Pancreas (tissue), 10 donors: ENCODE results near the gene LRFN4. TPM values are rescaled to one million over a fixed set of nuclear protein-coding genes. Genes with fewer than 3 reads are reported as not detected.

Experiments used
- ATAC-seq, 4 donors: fragments of 200-7000 bp; cut with Tn5 transposase; one replicate each; pipeline versions ENCODE4 v1.8.0 to v1.9.1; 2020; ENCODE audit warnings: mild to moderate bottlenecking in 4 of 4, moderate library complexity in 4 of 4
- DNase-seq, 6 donors: peaks; one replicate each; pipeline ENCODE4 v3.0.0-alpha.2; 2020
- FAIRE-seq: peaks from 2 replicates; lab custom pipeline; 2012; peaks lifted over from hg19 to GRCh38; lab: Jason Lieb, UNC
- H3K27ac ChIP-seq, 4 donors: fragments of 200-600 bp; sonication (generic); 1 replicate in 3 of 4; 2 replicates in 1 of 4; pipeline versions ENCODE4 v1.5.0 to v1.8.0; 2020
- H3K27me3 ChIP-seq, 4 donors: fragments of 200-600 bp; one replicate each; pipeline ENCODE4 v1.8.0; 2021
- H3K36me3 ChIP-seq, 3 donors: fragments of 200-600 bp; sonication (generic) in 1 of 3; one replicate each; pipeline versions ENCODE4 v1.5.0 to v1.8.0; 2020 to 2021
- H3K4me1 ChIP-seq, 3 donors: fragments of 200-600 bp; one replicate each; pipeline ENCODE4 v1.8.0; 2021
- H3K4me3 ChIP-seq, 4 donors: fragments of 200-600 bp; sonication (generic) in 2 of 4; one replicate each; pipeline versions ENCODE4 v1.5.0 to v1.8.0; 2020 to 2021
- H3K9me3 ChIP-seq, 4 donors: fragments of 200-600 bp; one replicate each; pipeline ENCODE4 v1.8.0; 2021
- WGBS, 2 donors: extraction: QIAGEN DNeasy Blood & Tissue Kit; methylation state at CpG; one replicate each; pipeline ENCODE4 v1.1.7; 2013; 5-methylcytosine and 5-hydroxymethylcytosine counted together
- intact Hi-C, 3 donors: fragments of 100-400 bp; cut with DNase I; formaldehyde crosslinking; loops; one replicate each; pipeline versions ENCODE4 v1.11.1 to v1.14.2; 2022
- polyA plus RNA-seq, 2 donors: library from polyadenylated mRNA; stranded (reverse); fragments of 200-250 nt; gene quantifications; one replicate each; pipeline ENCODE4 v1.2.3, GENCODE V29; 2013
- total RNA-seq, 6 donors: library from RNA; stranded (reverse); fragmentation: NEBNext Ultra II Directional in 4 of 6; extraction: Animal tissue kit (Norgen Biotek cat#: 25700) in 4 of 6; gene quantifications; one replicate each; pipeline versions ENCODE4 v1.2.1 to v1.2.4, GENCODE V29; 2021 to 2023
- TF ChIP-seq, protein P1 (sequence below), 4 donors: fragments of 200-600 bp; sonication (generic) in 3 of 4; IDR thresholded peaks; one replicate each; pipeline versions ENCODE4 v1.5.0 to v1.8.0; 2021; ENCODE audit warnings: antibody characterized with exemption in 4 of 4
- donor health status: healthy with polysubstance abuse.
- donor health status: DM: no; HTN: no; CAD: no; lungs with moderate emphysema.
- donor health status: DM: no; HTN: no; CAD: no.
- donor health status: control.
- donor health status: control.
- donor health status: Bipolar disorder and iron deficiency.
- donor health status: DM: yes; HTN: yes; CAD: no.
- donor health status: DM: no; HTN: no; CAD: no.
- donor health status: DM: no; HTN: no; CAD: no.
- donor health status: DM: yes; HTN: yes; CAD: no.

LRFN4 gene
- total and polyA plus RNA-seq, 8 donors: 0.51 to 7.8 (median 2.8) TPM

DNA sequence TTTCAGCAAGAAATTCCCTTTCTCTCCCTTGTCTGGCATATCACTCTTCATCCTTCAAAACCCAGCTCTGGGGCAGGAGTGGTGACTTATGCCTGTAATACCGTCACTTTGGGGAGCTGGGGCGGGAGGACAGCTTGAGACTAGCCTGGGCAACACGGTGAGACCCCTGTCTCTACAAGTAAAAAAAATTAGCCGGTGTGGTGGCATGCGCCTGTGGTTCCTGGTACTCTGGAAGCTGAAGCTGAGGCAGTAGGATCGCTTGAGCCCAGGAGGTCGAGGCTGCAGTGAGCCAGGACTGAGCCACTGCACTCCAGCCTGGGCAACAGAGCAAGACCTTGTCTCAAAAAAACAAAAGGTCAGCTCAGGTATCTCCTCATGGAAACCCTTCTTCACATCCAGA lies 15.0 kb upstream of the LRFN4 start:
- FAIRE-seq (no peak), DNase-seq (no peak), ATAC-seq (no peak)
- WGBS, 2 donors: 78 to 86% methylated on average over 7 of the region's 7 CpGs
- TF ChIP-seq, protein P1, sequence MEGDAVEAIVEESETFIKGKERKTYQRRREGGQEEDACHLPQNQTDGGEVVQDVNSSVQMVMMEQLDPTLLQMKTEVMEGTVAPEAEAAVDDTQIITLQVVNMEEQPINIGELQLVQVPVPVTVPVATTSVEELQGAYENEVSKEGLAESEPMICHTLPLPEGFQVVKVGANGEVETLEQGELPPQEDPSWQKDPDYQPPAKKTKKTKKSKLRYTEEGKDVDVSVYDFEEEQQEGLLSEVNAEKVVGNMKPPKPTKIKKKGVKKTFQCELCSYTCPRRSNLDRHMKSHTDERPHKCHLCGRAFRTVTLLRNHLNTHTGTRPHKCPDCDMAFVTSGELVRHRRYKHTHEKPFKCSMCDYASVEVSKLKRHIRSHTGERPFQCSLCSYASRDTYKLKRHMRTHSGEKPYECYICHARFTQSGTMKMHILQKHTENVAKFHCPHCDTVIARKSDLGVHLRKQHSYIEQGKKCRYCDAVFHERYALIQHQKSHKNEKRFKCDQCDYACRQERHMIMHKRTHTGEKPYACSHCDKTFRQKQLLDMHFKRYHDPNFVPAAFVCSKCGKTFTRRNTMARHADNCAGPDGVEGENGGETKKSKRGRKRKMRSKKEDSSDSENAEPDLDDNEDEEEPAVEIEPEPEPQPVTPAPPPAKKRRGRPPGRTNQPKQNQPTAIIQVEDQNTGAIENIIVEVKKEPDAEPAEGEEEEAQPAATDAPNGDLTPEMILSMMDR (IDR thresholded peaks at IDR 0.05): no peak
- peak overlapping the region in 2 of 4 donors; percentile 80 to 99 for H3K4me3 ChIP-seq
- H3K36me3 ChIP-seq: peaks cover 0 to 17% (median 0%) of the 10 kb centered on the region in 3 donors
- intact Hi-C loops: loop anchor here in 1 of 3 donors (5.0 kb wide), 1 partner anchor 150 kb away; no protein-coding TSS in a partner anchor
- peaks cover 7 to 18% (median 13%) of the 10 kb centered on the region in 3 donors for H3K4me1 ChIP-seq
- no peaks in the 10 kb centered on the region for H3K9me3 ChIP-seq
- no peaks in the 10 kb centered on the region for H3K27me3 ChIP-seq
- no peak overlapping the region for H3K27ac ChIP-seq

DNA sequence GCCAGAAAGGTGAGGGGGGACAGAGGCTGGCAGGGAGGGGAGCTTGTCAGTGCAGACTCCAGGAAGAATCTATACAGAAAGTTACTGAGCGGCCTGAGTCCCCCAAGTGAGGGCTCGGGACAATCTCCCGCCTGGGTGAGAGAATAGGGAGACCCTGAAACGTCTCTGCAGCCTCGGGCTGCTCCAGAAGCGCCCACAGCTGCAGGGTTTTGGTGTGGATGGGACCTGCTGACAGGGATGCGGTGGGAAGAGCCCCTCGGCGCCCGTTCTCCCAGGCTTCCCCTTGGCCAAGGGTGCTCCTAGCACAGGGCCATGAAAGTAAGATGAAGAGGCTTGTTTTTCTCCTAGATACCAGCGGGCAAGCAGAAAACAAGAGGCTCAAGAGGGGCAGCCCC lies 14.4 kb upstream of the LRFN4 start:
- WGBS, 2 donors: 1 to 3% methylated on average over 11 of the region's 11 CpGs

DNA sequence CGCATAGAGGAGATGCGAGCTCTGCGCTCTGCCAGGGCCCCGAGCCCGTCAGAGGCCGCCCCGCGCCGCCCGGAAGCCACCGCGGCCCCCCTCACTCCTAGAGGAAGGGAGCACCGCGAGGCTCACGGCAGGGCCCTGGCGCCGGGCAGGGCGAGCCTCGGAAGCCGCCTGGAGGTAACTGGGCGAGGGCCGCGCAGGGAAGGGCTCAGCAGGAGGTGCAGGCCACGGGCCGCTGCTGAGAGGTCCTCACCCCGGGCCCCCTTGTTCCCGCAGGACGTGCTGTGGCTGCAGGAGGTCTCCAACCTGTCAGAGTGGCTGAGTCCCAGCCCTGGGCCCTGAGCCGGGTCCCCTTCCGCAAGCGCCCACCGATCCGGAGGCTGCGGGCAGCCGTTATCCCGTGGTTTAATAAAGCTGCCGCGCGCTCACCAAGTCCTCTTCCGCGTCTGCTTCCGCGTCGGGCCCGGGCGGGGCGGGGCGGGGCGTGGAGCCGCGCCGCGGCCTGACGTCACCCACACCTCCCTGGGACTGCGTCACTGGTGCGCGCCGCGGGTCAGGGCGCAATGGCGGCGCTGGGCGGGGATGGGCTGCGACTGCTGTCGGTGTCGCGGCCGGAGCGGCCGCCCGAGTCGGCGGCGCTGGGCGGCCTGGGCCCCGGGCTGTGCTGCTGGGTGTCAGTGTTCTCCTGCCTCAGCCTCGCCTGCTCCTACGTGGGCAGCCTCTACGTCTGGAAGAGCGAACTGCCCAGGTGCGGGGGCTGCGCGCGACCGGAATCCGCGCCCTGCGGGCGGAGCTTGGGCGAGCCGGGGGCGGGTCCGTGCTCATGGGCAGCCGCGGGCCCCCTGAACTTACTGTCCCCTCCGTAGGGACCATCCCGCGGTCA lies 13.7 kb upstream of the LRFN4 start, which contains the start of gene RCE1:
Gene RCE1 (plus strand): TSS at position 546 of the 880 bp plus-strand sequence. CDS start 15 bp downstream, at position 561.
- Histone ChIP-seq H3K4me1 (peaks cover 7 to 18% (median 13%) of the 10 kb centered on the region in 3 donors), H3K4me3 (peak within 1 kb of the TSS; percentile 72 to 99 (median 90)), H3K36me3 (peaks cover 0 to 17% (median 0%) of the 10 kb centered on the region in 3 donors), H3K9me3 (no peaks in the 10 kb centered on the region), H3K27me3 (no peaks in the 10 kb centered on the region), H3K27ac (peak within 1 kb of the TSS; percentile 84 to 96 (median 90))
- TF ChIP-seq, protein P1 (IDR thresholded peaks at IDR 0.05): no peak
- intact Hi-C loops: loop anchor here in 1 of 3 donors (5.0 kb wide), 1 partner anchor 151 kb away; no protein-coding TSS in a partner anchor
- FAIRE-seq: no peak
- peak; percentile 95 to 98 (median 98) for ATAC-seq
- WGBS, 2 donors: 0% methylated on average over 55 to 98 of the region's 98 CpGs
- DNase-seq: peak; percentile 83 to 98 (median 94)

More for the DNA sequence above, 14.4 kb upstream of the LRFN4 start:
- Histone ChIP-seq H3K9me3 (no peaks in the 10 kb centered on the region), H3K4me3 (peak overlapping the region; percentile 72 to 99 (median 90)), H3K27ac (peak overlapping the region; percentile 84 to 96 (median 90)), H3K27me3 (no peaks in the 10 kb centered on the region), H3K4me1 (peaks cover 7 to 18% (median 13%) of the 10 kb centered on the region in 3 donors), H3K36me3 (peaks cover 0 to 17% (median 0%) of the 10 kb centered on the region in 3 donors)
- peak in 1 of 6 donors; percentile 28 for DNase-seq
- intact Hi-C loops: loop anchor here in 1 of 3 donors (5.0 kb wide), 1 partner anchor 150 kb away; no protein-coding TSS in a partner anchor
- peak in 1 of 4 donors; percentile 2 for ATAC-seq
- FAIRE-seq: no peak
- TF ChIP-seq, protein P1 (IDR thresholded peaks at IDR 0.05): no peak

DNA sequence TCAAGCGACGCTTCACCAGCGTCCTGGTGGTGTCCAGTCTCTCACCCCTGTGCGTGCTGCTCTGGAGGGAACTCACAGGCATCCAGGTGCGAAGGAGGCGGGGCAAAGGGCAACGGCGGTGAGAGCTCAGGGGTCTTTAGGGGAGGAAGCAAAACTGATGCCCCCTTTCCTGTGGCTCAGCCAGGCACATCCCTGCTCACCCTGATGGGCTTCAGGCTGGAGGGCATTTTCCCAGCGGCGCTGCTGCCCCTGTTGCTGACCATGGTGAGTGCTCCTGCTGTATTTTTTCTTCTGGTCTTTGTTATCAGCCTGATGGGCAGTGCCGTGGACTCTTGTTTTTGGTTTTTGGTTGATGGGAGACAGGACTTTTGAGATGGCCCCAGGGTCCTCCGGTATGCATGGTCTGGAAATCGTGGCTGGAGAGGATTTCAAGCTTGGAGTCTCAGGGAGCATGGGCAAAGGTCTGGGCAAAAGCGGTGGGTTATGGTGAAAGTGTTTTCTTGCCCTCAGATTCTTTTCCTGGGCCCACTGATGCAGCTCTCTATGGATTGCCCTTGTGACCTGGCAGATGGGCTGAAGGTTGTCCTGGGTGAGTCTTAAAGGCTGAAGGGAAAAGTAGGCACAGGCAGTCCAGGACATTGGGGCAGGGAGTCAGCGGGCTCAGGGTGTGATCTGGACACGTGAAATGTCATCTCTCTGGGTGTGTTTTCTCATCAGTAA lies 12.9 kb upstream of the LRFN4 start:
- H3K4me1 ChIP-seq: peaks cover 7 to 18% (median 13%) of the 10 kb centered on the region in 3 donors
- H3K36me3 ChIP-seq: peaks cover 0 to 17% (median 0%) of the 10 kb centered on the region in 3 donors
- H3K4me3 ChIP-seq: peak overlapping the region; percentile 72 to 99 (median 90)
- H3K27me3 ChIP-seq: no peaks in the 10 kb centered on the region
- peak in 1 of 4 donors; percentile 29 for ATAC-seq
- no peak for FAIRE-seq
- H3K9me3 ChIP-seq: no peaks in the 10 kb centered on the region
- TF ChIP-seq, protein P1 (IDR thresholded peaks at IDR 0.05): no peak
- 9 to 11% methylated on average over 16 of the region's 16 CpGs for WGBS, 2 donors
- peak overlapping the region; percentile 84 to 96 (median 90) for H3K27ac ChIP-seq
- intact Hi-C loops: loop anchor here in 1 of 3 donors (5.0 kb wide), 1 partner anchor 152 kb away; no protein-coding TSS in a partner anchor
- peak in 1 of 6 donors; percentile 62 for DNase-seq
